Measurements from ENCODE around the gene GADD45G. TPM values are rescaled to one million over a fixed set of nuclear protein-coding genes. Genes with fewer than 3 reads are reported as not detected.

Gene GADD45G
- total RNA-seq, 1 experiment from 2014 or later: 7.7 TPM

- Histone ChIP-seq H3K56ac (ENCODE audit: insufficient read length, low read depth, low read length) (no peak overlapping the region), H3T11ph (ENCODE audit: low read length) (no peak overlapping the region), H2BK5ac (ENCODE audit: insufficient read length, low read length) (no peak overlapping the region), H3K4me2 (ENCODE audit: insufficient read depth, insufficient read length, low read length) (no peak overlapping the region), H4K5ac (ENCODE audit: insufficient read length, low read depth, low read length) (no peak overlapping the region), H3K4ac (ENCODE audit: low read depth, low read length) (no peak overlapping the region), H2AK5ac (ENCODE audit: insufficient read length, low read length) (no peak overlapping the region), H2BK12ac (ENCODE audit: insufficient read length, low read depth, low read length) (no peak overlapping the region), H4K8ac (replicated peaks; ENCODE audit: insufficient read length, low read depth, low read length) (no peak overlapping the region), H3K27ac (ENCODE audit: insufficient read length, low read depth, low read length) (no peak overlapping the region), H2BK120ac (ENCODE audit: low read depth, low read length, poor library complexity, severe bottlenecking) (no peak overlapping the region), H2BK15ac (ENCODE audit: low read depth, low read length) (no peak overlapping the region), H3K27me3 (ENCODE audit: insufficient read depth, low read length) (no peaks in the 10 kb centered on the region), H3K23ac (ENCODE audit: insufficient read length, low read depth, low read length) (no peak overlapping the region), H3K79me2 (ENCODE audit: insufficient read depth, low read length) (no peaks in the 10 kb centered on the region), H2BK20ac (ENCODE audit: low read depth, low read length, poor library complexity, severe bottlenecking) (no peak overlapping the region), H4K91ac (ENCODE audit: insufficient read length, low read depth, low read length) (no peak overlapping the region), H3K4me1 (ENCODE audit: insufficient read depth, low read length) (peaks cover 9% of the 10 kb centered on the region), H4K20me1 (ENCODE audit: control insufficient read depth, insufficient read depth, insufficient read length) (no peaks in the 10 kb centered on the region), H3K23me2 (ENCODE audit: insufficient read length, low read depth, low read length, poor library complexity, severe bottlenecking) (no peaks in the 10 kb centered on the region), H3K18ac (ENCODE audit: insufficient read length, low read depth, low read length) (no peak overlapping the region), H3K9me3 (ENCODE audit: control insufficient read depth, low read depth, low read length) (no peaks in the 10 kb centered on the region), H3K9ac (ENCODE audit: extremely low read depth, insufficient read length, low read length) (no peak overlapping the region), H3K79me1 (ENCODE audit: insufficient read depth, low read depth, low read length, poor library complexity, severe bottlenecking) (no peaks in the 10 kb centered on the region), H3K14ac (ENCODE audit: insufficient read depth, low read length) (no peak overlapping the region), H2AFZ (ENCODE audit: low read length) (no peak overlapping the region)
- peaks cover 20% of the 10 kb centered on the region for H3K27me3 Mint-ChIP-seq (ENCODE audit: low read depth)
- TF ChIP-seq CTCF (conservative IDR thresholded peaks at IDR 0.05): no peak
- H3K9me3 Mint-ChIP-seq: no peaks in the 10 kb centered on the region
- H3K36me3 Mint-ChIP-seq (ENCODE audit: insufficient read depth in 1 of 3, low read depth in 3 of 3): peaks cover 0 to 2% (median 0%) of the 10 kb centered on the region in 3 experiments; a peak in 1 of 7 replicates
- peaks cover 66 to 72% of the 10 kb centered on the region in 2 experiments for H3K4me1 Mint-ChIP-seq
- no peak overlapping the region for H3K4me3 Mint-ChIP-seq
- DNase-seq: peak; percentile 47
- WGBS (ENCODE audit: extremely low coverage, insufficient read length, low lambda C conversion rate): no CpG with 5 or more reads among the region's 7 CpGs
- H3K27ac Mint-ChIP-seq: no peak overlapping the region; a peak in 1 of 7 replicates
Observed at GRCh38 chr9:89654025-89654662, 49.3 kb downstream of the GADD45G start.
